Measurements from ENCODE around the gene TSTD2. TPM values are rescaled to one million over a fixed set of nuclear protein-coding genes. Genes with fewer than 3 reads are reported as not detected.

The TSTD2 gene
- 19.4 TPM for polyA plus RNA-seq (2013, experiment 1 of 2)
- 18.9 TPM for polyA plus RNA-seq (2013, experiment 2 of 2)

- Histone ChIP-seq H3K79me1 (ENCODE audit: low read depth, low read length) (no peaks in the 10 kb centered on the region), H3K9ac (ENCODE audit: low read depth, low read length, poor library complexity) (peak within 1 kb of the TSS; percentile 98), H3K14ac (ENCODE audit: low read length) (peak within 1 kb of the TSS; percentile 78), H2BK5ac (ENCODE audit: low read length) (peak within 1 kb of the TSS; percentile 93), H3K27ac (replicated peaks; ENCODE audit: low read length) (peak within 1 kb of the TSS; percentile 91), H4K8ac (ENCODE audit: low read depth, low read length) (peak within 1 kb of the TSS; percentile 93), H2AK5ac (ENCODE audit: low read depth, low read length) (peak within 1 kb of the TSS; percentile 44), H3K4me1 (ENCODE audit: control insufficient read depth in 2 of 2, insufficient read depth in 1 of 2, low read depth in 1 of 2, low read length in 2 of 2) (peaks cover 8 to 11% of the 10 kb centered on the region in 2 donors), H3K9me3 (replicated peaks in 1 of 2; ENCODE audit: control insufficient read depth in 2 of 2, insufficient read depth in 1 of 2, low read depth in 1 of 2, low read length in 2 of 2) (no peaks in the 10 kb centered on the region), H3K27me3 (ENCODE audit: control insufficient read depth in 3 of 3, insufficient read depth in 3 of 3, low read depth in 1 of 3, low read length in 3 of 3) (no peaks in the 10 kb centered on the region), H2AFZ (ENCODE audit: low read length) (peak within 1 kb of the TSS; percentile 94), H3K23ac (ENCODE audit: low read depth, low read length, poor library complexity) (peak within 1 kb of the TSS; percentile 94), H3K4me2 (ENCODE audit: insufficient read depth, low read length, poor library complexity, severe bottlenecking) (peak within 1 kb of the TSS; percentile 86), H2BK12ac (ENCODE audit: low read length) (peak within 1 kb of the TSS; percentile 53), H2BK15ac (ENCODE audit: low read length) (peak within 1 kb of the TSS; percentile 62), H3K36me3 (replicated peaks in 1 of 2; ENCODE audit: control insufficient read depth in 2 of 2, insufficient read depth in 2 of 2, low read length in 2 of 2) (peaks cover 0 to 23% of the 10 kb centered on the region in 2 donors), H3K18ac (ENCODE audit: low read length) (peak within 1 kb of the TSS; percentile 93), H4K91ac (ENCODE audit: low read depth, low read length, poor library complexity) (no peak within 1 kb of the TSS), H3K4ac (ENCODE audit: low read length) (no peak within 1 kb of the TSS), H3K4me3 (ENCODE audit: low read length in 2 of 2) (peak within 1 kb of the TSS; percentile 92 to 100), H2BK120ac (ENCODE audit: low read depth, low read length) (no peak within 1 kb of the TSS)
- no CpG with 5 or more reads among the region's 83 CpGs for WGBS, 2 donors (ENCODE audit: extremely low coverage in 2 of 2, insufficient read length in 2 of 2, insufficient replicate concordance in 1 of 2)
- peak; percentile 98 for DNase-seq (ENCODE audit: low spot score)
These were observed at the start of gene TSTD2, which contains the start of gene NCBP1 for GRCh38 chr9:97632985-97633858. Gene TSTD2, minus strand, starts transcription at chr9:97633368. Its CDS starts 5,806 bp downstream, at chr9:97627562. Gene NCBP1, plus strand, starts transcription at chr9:97633821. Its CDS starts 61 bp downstream, at chr9:97633882.

- H3K4me1 ChIP-seq (ENCODE audit: control insufficient read depth in 2 of 2, insufficient read depth in 1 of 2, low read depth in 1 of 2, low read length in 2 of 2): no peaks in the 10 kb centered on the region
- H2BK12ac ChIP-seq (ENCODE audit: low read length): no peak overlapping the region
- no peak overlapping the region for H3K18ac ChIP-seq (ENCODE audit: low read length)
- H3K4me2 ChIP-seq (ENCODE audit: insufficient read depth, low read length, poor library complexity, severe bottlenecking): no peak overlapping the region
- H4K8ac ChIP-seq (ENCODE audit: low read depth, low read length): no peak overlapping the region
- H3K27ac ChIP-seq (replicated peaks; ENCODE audit: low read length): no peak overlapping the region
- H2AFZ ChIP-seq (ENCODE audit: low read length): no peak overlapping the region
- H4K91ac ChIP-seq (ENCODE audit: low read depth, low read length, poor library complexity): no peak overlapping the region
- no peak overlapping the region for H3K4ac ChIP-seq (ENCODE audit: low read length)
- no CpG with 5 or more reads among the region's 1 CpG for whole genome bisulfite sequencing, 2 donors (ENCODE audit: extremely low coverage in 2 of 2, insufficient read length in 2 of 2, insufficient replicate concordance in 1 of 2)
- H2BK5ac ChIP-seq (ENCODE audit: low read length): no peak overlapping the region
- no peak overlapping the region for H2BK15ac ChIP-seq (ENCODE audit: low read length)
- H3K27me3 ChIP-seq (ENCODE audit: control insufficient read depth in 3 of 3, insufficient read depth in 3 of 3, low read depth in 1 of 3, low read length in 3 of 3): no peaks in the 10 kb centered on the region
- H2BK120ac ChIP-seq (ENCODE audit: low read depth, low read length): no peak overlapping the region
- peaks cover 3 to 94% of the 10 kb centered on the region in 2 donors for H3K36me3 ChIP-seq (replicated peaks in 1 of 2; ENCODE audit: control insufficient read depth in 2 of 2, insufficient read depth in 2 of 2, low read length in 2 of 2)
- no peaks in the 10 kb centered on the region for H3K9me3 ChIP-seq (replicated peaks in 1 of 2; ENCODE audit: control insufficient read depth in 2 of 2, insufficient read depth in 1 of 2, low read depth in 1 of 2, low read length in 2 of 2)
- H2AK5ac ChIP-seq (ENCODE audit: low read depth, low read length): no peak overlapping the region
- H3K14ac ChIP-seq (ENCODE audit: low read length): no peak overlapping the region
- H3K23ac ChIP-seq (ENCODE audit: low read depth, low read length, poor library complexity): no peak overlapping the region
- H3K9ac ChIP-seq (ENCODE audit: low read depth, low read length, poor library complexity): no peak overlapping the region
- DNase-seq (ENCODE audit: low spot score): no peak
- H3K4me3 ChIP-seq (ENCODE audit: low read length in 2 of 2): no peak overlapping the region
- H3K79me1 ChIP-seq (ENCODE audit: low read depth, low read length): no peaks in the 10 kb centered on the region
These were observed 49.1 kb upstream of the TSTD2 start for GRCh38 chr9:97682242-97682641.

DNA sequence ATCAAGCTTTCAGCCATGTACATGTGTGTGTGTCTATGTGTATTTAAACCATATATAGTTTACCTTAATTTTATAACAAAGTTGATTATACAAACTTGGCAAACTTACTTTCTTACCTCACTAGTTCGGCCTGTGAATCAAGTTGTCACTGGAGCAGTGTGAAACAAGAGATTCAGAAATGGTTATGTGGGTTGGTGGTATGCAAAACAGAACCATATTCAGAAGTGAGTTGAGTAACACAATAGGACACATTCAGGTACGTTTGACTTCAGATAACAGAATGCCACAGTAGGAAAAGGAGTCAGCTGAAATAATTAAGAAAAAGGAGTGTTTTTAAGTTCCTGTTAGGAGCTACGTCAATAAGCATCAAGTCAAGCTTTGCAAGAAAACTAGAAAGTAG, 42.5 kb upstream of the TSTD2 start:
- no peak overlapping the region for H2AFZ ChIP-seq (ENCODE audit: low read length)
- H3K36me3 ChIP-seq (replicated peaks in 1 of 2; ENCODE audit: control insufficient read depth in 2 of 2, insufficient read depth in 2 of 2, low read length in 2 of 2): peaks cover 19 to 96% of the 10 kb centered on the region in 2 donors
- no CpG with 5 or more reads among the region's 3 CpGs for whole genome bisulfite sequencing, 2 donors (ENCODE audit: extremely low coverage in 2 of 2, insufficient read length in 2 of 2, insufficient replicate concordance in 1 of 2)
- no peak overlapping the region for H4K91ac ChIP-seq (ENCODE audit: low read depth, low read length, poor library complexity)
- no peak overlapping the region for H2AK5ac ChIP-seq (ENCODE audit: low read depth, low read length)
- no peak overlapping the region for H3K18ac ChIP-seq (ENCODE audit: low read length)
- no peak overlapping the region for H2BK15ac ChIP-seq (ENCODE audit: low read length)
- H3K4me1 ChIP-seq (ENCODE audit: control insufficient read depth in 2 of 2, insufficient read depth in 1 of 2, low read depth in 1 of 2, low read length in 2 of 2): no peaks in the 10 kb centered on the region
- H2BK12ac ChIP-seq (ENCODE audit: low read length): no peak overlapping the region
- no peak overlapping the region for H3K27ac ChIP-seq (replicated peaks; ENCODE audit: low read length)
- no peak for DNase-seq (ENCODE audit: low spot score)
- no peaks in the 10 kb centered on the region for H3K27me3 ChIP-seq (ENCODE audit: control insufficient read depth in 3 of 3, insufficient read depth in 3 of 3, low read depth in 1 of 3, low read length in 3 of 3)
- H3K9ac ChIP-seq (ENCODE audit: low read depth, low read length, poor library complexity): no peak overlapping the region
- H3K14ac ChIP-seq (ENCODE audit: low read length): no peak overlapping the region
- H3K79me1 ChIP-seq (ENCODE audit: low read depth, low read length): no peaks in the 10 kb centered on the region
- no peak overlapping the region for H3K23ac ChIP-seq (ENCODE audit: low read depth, low read length, poor library complexity)
- no peaks in the 10 kb centered on the region for H3K9me3 ChIP-seq (replicated peaks in 1 of 2; ENCODE audit: control insufficient read depth in 2 of 2, insufficient read depth in 1 of 2, low read depth in 1 of 2, low read length in 2 of 2)
- no peak overlapping the region for H3K4me3 ChIP-seq (ENCODE audit: low read length in 2 of 2)
- H2BK5ac ChIP-seq (ENCODE audit: low read length): no peak overlapping the region
- H3K4me2 ChIP-seq (ENCODE audit: insufficient read depth, low read length, poor library complexity, severe bottlenecking): no peak overlapping the region
- H4K8ac ChIP-seq (ENCODE audit: low read depth, low read length): no peak overlapping the region
- no peak overlapping the region for H3K4ac ChIP-seq (ENCODE audit: low read length)
- no peak overlapping the region for H2BK120ac ChIP-seq (ENCODE audit: low read depth, low read length)

DNA sequence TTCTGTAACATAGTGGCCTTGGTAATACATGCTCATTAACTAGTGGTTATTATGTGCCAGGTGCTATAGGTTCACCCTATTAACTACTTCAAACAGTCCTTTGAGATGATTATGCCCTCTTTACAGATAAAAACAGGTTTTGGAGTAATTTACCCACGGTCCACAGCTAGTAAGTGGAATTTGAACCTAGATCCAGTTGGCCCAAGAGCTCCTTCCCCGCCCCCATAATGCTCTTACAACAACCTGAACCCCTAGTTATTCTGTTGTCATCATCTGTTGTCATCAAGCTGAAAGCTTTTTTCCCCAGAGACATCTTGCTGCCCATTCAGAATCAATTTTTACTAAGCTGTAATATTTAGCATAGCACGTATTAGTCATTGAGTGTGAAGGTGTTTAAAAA, 40.8 kb upstream of the TSTD2 start:
- H4K91ac ChIP-seq (ENCODE audit: low read depth, low read length, poor library complexity): no peak overlapping the region
- H3K79me1 ChIP-seq (ENCODE audit: low read depth, low read length): no peaks in the 10 kb centered on the region
- no peak overlapping the region for H3K18ac ChIP-seq (ENCODE audit: low read length)
- H2BK12ac ChIP-seq (ENCODE audit: low read length): no peak overlapping the region
- no peak overlapping the region for H4K8ac ChIP-seq (ENCODE audit: low read depth, low read length)
- H3K23ac ChIP-seq (ENCODE audit: low read depth, low read length, poor library complexity): no peak overlapping the region
- H3K27ac ChIP-seq (replicated peaks; ENCODE audit: low read length): no peak overlapping the region
- no peak overlapping the region for H2AFZ ChIP-seq (ENCODE audit: low read length)
- no peak overlapping the region for H2AK5ac ChIP-seq (ENCODE audit: low read depth, low read length)
- H3K14ac ChIP-seq (ENCODE audit: low read length): no peak overlapping the region
- H3K4me1 ChIP-seq (ENCODE audit: control insufficient read depth in 2 of 2, insufficient read depth in 1 of 2, low read depth in 1 of 2, low read length in 2 of 2): no peaks in the 10 kb centered on the region
- no peak overlapping the region for H2BK15ac ChIP-seq (ENCODE audit: low read length)
- no peak overlapping the region for H3K4ac ChIP-seq (ENCODE audit: low read length)
- H3K36me3 ChIP-seq (replicated peaks in 1 of 2; ENCODE audit: control insufficient read depth in 2 of 2, insufficient read depth in 2 of 2, low read length in 2 of 2): peaks cover 21 to 98% of the 10 kb centered on the region in 2 donors
- DNase-seq (ENCODE audit: low spot score): no peak
- H2BK120ac ChIP-seq (ENCODE audit: low read depth, low read length): no peak overlapping the region
- no peak overlapping the region for H2BK5ac ChIP-seq (ENCODE audit: low read length)
- no peak overlapping the region for H3K9ac ChIP-seq (ENCODE audit: low read depth, low read length, poor library complexity)
- no peak overlapping the region for H3K4me2 ChIP-seq (ENCODE audit: insufficient read depth, low read length, poor library complexity, severe bottlenecking)
- H3K27me3 ChIP-seq (ENCODE audit: control insufficient read depth in 3 of 3, insufficient read depth in 3 of 3, low read depth in 1 of 3, low read length in 3 of 3): no peaks in the 10 kb centered on the region
- H3K9me3 ChIP-seq (replicated peaks in 1 of 2; ENCODE audit: control insufficient read depth in 2 of 2, insufficient read depth in 1 of 2, low read depth in 1 of 2, low read length in 2 of 2): no peaks in the 10 kb centered on the region
- no peak overlapping the region for H3K4me3 ChIP-seq (ENCODE audit: low read length in 2 of 2)
- WGBS, 2 donors (ENCODE audit: extremely low coverage in 2 of 2, insufficient read length in 2 of 2, insufficient replicate concordance in 1 of 2): no CpG with 5 or more reads among the region's 3 CpGs

Measured in neuronal stem cell (in vitro differentiated cells).